Measurements from ENCODE around the gene TRIM59.

Gene TRIM59, protein sequence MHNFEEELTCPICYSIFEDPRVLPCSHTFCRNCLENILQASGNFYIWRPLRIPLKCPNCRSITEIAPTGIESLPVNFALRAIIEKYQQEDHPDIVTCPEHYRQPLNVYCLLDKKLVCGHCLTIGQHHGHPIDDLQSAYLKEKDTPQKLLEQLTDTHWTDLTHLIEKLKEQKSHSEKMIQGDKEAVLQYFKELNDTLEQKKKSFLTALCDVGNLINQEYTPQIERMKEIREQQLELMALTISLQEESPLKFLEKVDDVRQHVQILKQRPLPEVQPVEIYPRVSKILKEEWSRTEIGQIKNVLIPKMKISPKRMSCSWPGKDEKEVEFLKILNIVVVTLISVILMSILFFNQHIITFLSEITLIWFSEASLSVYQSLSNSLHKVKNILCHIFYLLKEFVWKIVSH
- total RNA-seq: 11.6 to 23.2 (median 12.1) reads per million in 3 donors

DNA sequence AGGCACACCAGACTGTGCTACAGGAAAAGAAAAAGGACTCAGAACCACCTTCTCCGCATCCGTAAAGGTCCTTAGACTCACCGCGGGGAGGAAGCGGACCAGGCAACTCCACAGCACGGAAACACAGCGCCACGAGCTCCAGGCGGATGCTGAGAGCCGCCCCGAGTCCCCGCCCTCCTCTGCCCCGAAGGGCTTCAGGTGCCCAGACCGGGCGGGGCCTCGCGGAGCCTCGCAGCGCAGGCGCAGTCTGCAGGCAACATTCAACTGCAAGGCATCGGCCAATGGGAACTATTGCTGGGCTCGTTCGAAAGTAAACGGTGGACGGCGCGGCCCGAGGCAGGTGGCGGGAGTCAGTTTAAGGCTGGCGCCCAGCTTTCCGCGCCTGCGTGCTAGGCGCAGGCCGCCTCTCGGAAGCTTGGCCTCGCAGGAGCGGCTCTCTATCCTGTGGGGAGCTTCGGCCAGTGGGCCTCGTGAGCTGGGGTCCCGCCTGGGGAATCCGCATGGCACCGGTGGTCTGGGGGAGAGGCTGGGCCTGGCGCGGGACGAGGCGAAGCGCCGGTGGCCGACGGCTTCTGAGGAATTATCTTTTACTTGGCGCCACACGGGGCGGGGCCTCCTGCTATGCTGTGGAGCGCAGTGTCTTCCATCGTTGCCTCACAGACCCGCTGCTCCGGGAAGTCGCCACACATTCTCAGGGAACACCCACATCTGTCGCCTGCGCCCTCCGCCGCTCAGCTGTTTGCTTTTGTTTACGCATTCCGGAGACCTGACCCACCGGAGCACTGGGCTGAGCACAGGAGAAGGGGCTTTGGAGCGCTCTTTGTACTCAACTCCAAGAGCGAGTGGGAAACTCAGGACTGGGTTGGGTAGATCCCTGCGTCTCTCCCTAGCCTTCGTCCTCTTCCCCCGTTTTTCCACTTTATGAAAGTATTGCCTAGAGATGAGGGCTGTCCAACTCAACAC is at the start of gene TRIM59:
Gene TRIM59 (minus strand): TSS at position 151 of the 963 bp plus-strand sequence. CDS start 10,603 bp downstream, outside the sequence.
- Histone ChIP-seq H3K9me3 (ENCODE audit: control insufficient read depth, low read length) (no peaks in the 10 kb centered on the region), H3K4me1 (ENCODE audit: control insufficient read depth, insufficient read depth, low read length, poor library complexity, severe bottlenecking) (peaks cover 9% of the 10 kb centered on the region), H3K36me3 (ENCODE audit: control insufficient read depth, insufficient read depth, low read length) (no peaks in the 10 kb centered on the region), H3K27me3 (replicated peaks; ENCODE audit: control insufficient read depth, insufficient read depth, low read length, poor library complexity, severe bottlenecking) (no peaks in the 10 kb centered on the region), H3K27ac (ENCODE audit: insufficient read depth, low read length, poor library complexity, severe bottlenecking) (peak within 1 kb of the TSS; percentile 76), H3K4me3 (ENCODE audit: insufficient read depth, low read depth, low read length, poor library complexity, severe bottlenecking) (peak within 1 kb of the TSS; percentile 79)
- DNase-seq: peak; percentile 93 to 97 (median 95)

DNA sequence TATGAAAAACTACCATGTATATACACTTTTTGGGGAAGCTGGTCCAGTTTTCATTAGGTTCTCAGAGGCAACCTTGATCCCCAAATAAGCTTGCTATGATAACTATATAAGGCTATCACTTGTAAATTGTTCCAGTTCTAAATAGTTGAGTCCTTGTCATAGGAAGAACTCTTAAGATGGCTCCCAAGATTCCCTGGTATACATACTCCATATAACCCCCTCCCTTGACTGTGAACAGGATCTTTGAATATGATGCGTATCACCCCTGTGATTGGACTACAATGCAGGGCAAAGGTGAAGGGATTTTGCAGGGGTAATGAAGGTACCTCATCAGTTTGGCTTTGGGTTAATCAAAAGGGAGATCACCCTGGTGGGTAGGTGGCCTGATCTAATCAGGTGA is 48.6 kb upstream of the TRIM59 start:
- Histone ChIP-seq H3K36me3 (ENCODE audit: control insufficient read depth, insufficient read depth, low read length) (peaks cover 10% of the 10 kb centered on the region), H3K4me3 (ENCODE audit: insufficient read depth, low read depth, low read length, poor library complexity, severe bottlenecking) (no peak overlapping the region), H3K27me3 (replicated peaks; ENCODE audit: control insufficient read depth, insufficient read depth, low read length, poor library complexity, severe bottlenecking) (no peaks in the 10 kb centered on the region), H3K4me1 (ENCODE audit: control insufficient read depth, insufficient read depth, low read length, poor library complexity, severe bottlenecking) (no peaks in the 10 kb centered on the region), H3K27ac (ENCODE audit: insufficient read depth, low read length, poor library complexity, severe bottlenecking) (no peak overlapping the region), H3K9me3 (ENCODE audit: control insufficient read depth, low read length) (no peaks in the 10 kb centered on the region)
- DNase-seq: no peak

DNA sequence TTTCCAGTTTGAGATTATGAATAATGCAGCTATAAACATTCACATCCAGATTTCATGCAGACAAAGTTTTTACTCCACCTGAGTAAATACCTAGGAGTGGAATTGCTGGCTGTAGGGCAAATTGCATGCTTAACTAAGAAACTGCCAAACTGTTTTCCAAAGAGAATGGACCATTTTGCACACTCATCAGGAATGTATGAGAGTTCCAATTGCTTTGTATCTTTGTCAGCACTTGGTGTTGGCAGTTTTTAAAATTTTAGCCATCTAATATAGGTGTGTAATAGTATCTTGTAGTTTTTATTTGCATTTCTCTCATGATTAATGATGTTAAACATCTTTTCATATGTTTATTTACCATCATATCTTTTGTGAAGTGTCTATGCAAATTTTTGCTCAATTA is 40.6 kb upstream of the TRIM59 start:
- H3K4me3 ChIP-seq (ENCODE audit: insufficient read depth, low read depth, low read length, poor library complexity, severe bottlenecking): no peak overlapping the region
- DNase-seq: no peak
- H3K4me1 ChIP-seq (ENCODE audit: control insufficient read depth, insufficient read depth, low read length, poor library complexity, severe bottlenecking): no peaks in the 10 kb centered on the region
- no peaks in the 10 kb centered on the region for H3K9me3 ChIP-seq (ENCODE audit: control insufficient read depth, low read length)
- no peaks in the 10 kb centered on the region for H3K36me3 ChIP-seq (ENCODE audit: control insufficient read depth, insufficient read depth, low read length)
- H3K27me3 ChIP-seq (replicated peaks; ENCODE audit: control insufficient read depth, insufficient read depth, low read length, poor library complexity, severe bottlenecking): no peaks in the 10 kb centered on the region
- H3K27ac ChIP-seq (ENCODE audit: insufficient read depth, low read length, poor library complexity, severe bottlenecking): no peak overlapping the region

DNA sequence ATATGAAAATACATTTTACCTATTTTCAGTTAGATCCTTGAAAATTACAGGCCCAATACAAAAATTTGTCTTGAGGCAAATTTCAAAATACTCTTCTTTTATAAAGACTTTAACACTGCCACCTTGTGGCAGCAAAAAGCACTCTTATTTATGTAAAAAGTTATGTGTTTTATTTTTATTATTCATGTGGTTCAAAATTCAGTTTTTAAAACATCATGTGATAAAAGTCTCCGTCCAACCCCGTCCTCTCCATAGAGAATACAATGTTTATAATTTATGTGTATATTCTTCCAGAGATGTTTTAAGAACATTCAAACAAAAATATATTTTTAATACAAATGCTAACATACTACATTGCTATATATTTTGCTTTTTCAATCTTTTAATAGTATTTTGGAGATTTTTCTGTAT is 36.9 kb upstream of the TRIM59 start:
- DNase-seq: no peak
- Histone ChIP-seq H3K27ac (ENCODE audit: insufficient read depth, low read length, poor library complexity, severe bottlenecking) (no peak overlapping the region), H3K27me3 (replicated peaks; ENCODE audit: control insufficient read depth, insufficient read depth, low read length, poor library complexity, severe bottlenecking) (no peaks in the 10 kb centered on the region), H3K4me3 (ENCODE audit: insufficient read depth, low read depth, low read length, poor library complexity, severe bottlenecking) (no peak overlapping the region), H3K36me3 (ENCODE audit: control insufficient read depth, insufficient read depth, low read length) (no peaks in the 10 kb centered on the region), H3K9me3 (ENCODE audit: control insufficient read depth, low read length) (no peaks in the 10 kb centered on the region), H3K4me1 (ENCODE audit: control insufficient read depth, insufficient read depth, low read length, poor library complexity, severe bottlenecking) (no peaks in the 10 kb centered on the region)

DNA sequence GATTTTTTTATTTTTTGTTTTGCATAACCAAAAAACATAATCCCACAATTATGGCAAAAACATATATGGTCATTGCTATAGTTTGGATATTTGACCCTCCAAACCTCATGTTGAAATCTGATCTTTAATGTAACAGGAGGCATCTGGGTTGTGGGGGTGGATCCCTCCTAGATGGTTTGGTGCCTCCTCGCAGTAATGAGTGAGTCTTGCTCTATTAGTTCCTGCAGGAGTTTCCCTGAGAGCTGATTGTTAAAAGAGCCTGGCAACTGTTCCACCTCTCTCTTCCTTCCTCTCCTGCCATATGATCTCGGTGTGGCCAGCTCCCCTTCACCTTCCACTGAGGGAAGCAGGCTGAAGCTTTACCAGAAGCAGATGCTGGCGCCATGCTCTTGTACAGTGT is 33.2 kb upstream of the TRIM59 start:
- no peak overlapping the region for H3K4me3 ChIP-seq (ENCODE audit: insufficient read depth, low read depth, low read length, poor library complexity, severe bottlenecking)
- no peaks in the 10 kb centered on the region for H3K4me1 ChIP-seq (ENCODE audit: control insufficient read depth, insufficient read depth, low read length, poor library complexity, severe bottlenecking)
- no peaks in the 10 kb centered on the region for H3K36me3 ChIP-seq (ENCODE audit: control insufficient read depth, insufficient read depth, low read length)
- no peaks in the 10 kb centered on the region for H3K9me3 ChIP-seq (ENCODE audit: control insufficient read depth, low read length)
- H3K27ac ChIP-seq (ENCODE audit: insufficient read depth, low read length, poor library complexity, severe bottlenecking): no peak overlapping the region
- no peak for DNase-seq
- H3K27me3 ChIP-seq (replicated peaks; ENCODE audit: control insufficient read depth, insufficient read depth, low read length, poor library complexity, severe bottlenecking): no peaks in the 10 kb centered on the region

DNA sequence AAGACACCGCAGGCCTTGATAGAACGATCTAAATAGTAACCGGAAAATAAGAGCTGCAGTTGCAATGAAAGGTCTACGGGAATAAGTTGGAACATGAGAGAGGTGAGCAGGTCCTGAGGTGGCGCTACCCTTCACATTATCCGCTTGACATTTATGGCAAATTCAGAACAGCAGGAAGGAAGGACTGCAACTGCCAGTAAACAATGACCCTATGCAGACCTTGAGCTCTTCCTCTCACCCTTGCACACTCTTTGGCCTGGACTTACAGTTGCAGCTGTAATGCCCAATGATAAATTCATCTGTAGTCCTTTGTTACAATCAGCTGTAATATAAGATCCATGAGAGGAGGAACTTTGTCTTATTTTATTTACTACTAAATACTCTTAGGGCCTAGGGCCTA is 32.3 kb upstream of the TRIM59 start:
- Histone ChIP-seq H3K27me3 (replicated peaks; ENCODE audit: control insufficient read depth, insufficient read depth, low read length, poor library complexity, severe bottlenecking) (no peaks in the 10 kb centered on the region), H3K36me3 (ENCODE audit: control insufficient read depth, insufficient read depth, low read length) (no peaks in the 10 kb centered on the region), H3K4me1 (ENCODE audit: control insufficient read depth, insufficient read depth, low read length, poor library complexity, severe bottlenecking) (no peaks in the 10 kb centered on the region), H3K4me3 (ENCODE audit: insufficient read depth, low read depth, low read length, poor library complexity, severe bottlenecking) (no peak overlapping the region), H3K27ac (ENCODE audit: insufficient read depth, low read length, poor library complexity, severe bottlenecking) (no peak overlapping the region), H3K9me3 (ENCODE audit: control insufficient read depth, low read length) (no peaks in the 10 kb centered on the region)
- no peak for DNase-seq

DNA sequence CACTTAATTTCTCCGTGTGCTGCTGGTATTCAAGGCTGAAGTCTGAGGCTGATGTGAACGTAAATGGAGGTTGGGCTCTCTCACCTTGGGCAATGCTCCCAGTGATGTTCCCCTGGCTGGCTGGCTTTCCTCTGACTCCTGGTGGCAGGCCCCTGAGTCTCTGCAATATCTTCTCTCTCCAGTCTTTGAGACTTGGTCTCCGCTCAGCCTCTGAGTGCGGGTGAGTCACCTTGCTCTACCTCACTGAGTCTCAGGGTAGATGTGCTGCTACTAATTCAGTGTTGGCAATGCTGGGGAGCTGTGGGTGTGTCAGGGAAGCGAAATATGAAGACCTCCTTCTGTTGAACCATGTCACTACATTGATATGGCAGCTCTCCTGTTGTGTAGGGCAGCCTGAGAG is 31.3 kb upstream of the TRIM59 start:
- DNase-seq: no peak
- H3K27ac ChIP-seq (ENCODE audit: insufficient read depth, low read length, poor library complexity, severe bottlenecking): no peak overlapping the region
- H3K9me3 ChIP-seq (ENCODE audit: control insufficient read depth, low read length): no peaks in the 10 kb centered on the region
- H3K4me1 ChIP-seq (ENCODE audit: control insufficient read depth, insufficient read depth, low read length, poor library complexity, severe bottlenecking): no peaks in the 10 kb centered on the region
- H3K27me3 ChIP-seq (replicated peaks; ENCODE audit: control insufficient read depth, insufficient read depth, low read length, poor library complexity, severe bottlenecking): no peaks in the 10 kb centered on the region
- H3K4me3 ChIP-seq (ENCODE audit: insufficient read depth, low read depth, low read length, poor library complexity, severe bottlenecking): no peak overlapping the region
- no peaks in the 10 kb centered on the region for H3K36me3 ChIP-seq (ENCODE audit: control insufficient read depth, insufficient read depth, low read length)

DNA sequence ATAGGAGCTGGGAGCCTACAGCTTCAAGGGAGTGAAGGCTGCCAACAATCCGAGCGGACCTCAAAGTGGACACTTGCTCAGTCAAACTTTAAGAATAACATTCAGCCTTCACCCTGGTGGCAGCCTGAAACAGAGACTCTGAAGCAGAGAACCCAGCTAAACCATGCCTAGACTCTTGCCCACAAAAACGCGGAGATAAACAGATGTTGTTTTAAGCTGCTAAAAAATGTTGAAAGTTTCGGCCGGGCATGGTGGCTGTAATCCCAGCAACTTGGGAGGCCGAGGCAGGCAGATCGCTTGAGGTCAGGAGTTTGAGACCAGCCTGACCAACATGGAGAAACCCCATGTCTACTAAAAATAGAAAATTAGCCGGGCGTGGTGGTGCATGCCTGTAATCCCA is 29.8 kb upstream of the TRIM59 start:
- no peak overlapping the region for H3K27ac ChIP-seq (ENCODE audit: insufficient read depth, low read length, poor library complexity, severe bottlenecking)
- H3K9me3 ChIP-seq (ENCODE audit: control insufficient read depth, low read length): no peaks in the 10 kb centered on the region
- DNase-seq: no peak
- H3K4me1 ChIP-seq (ENCODE audit: control insufficient read depth, insufficient read depth, low read length, poor library complexity, severe bottlenecking): no peaks in the 10 kb centered on the region
- no peaks in the 10 kb centered on the region for H3K27me3 ChIP-seq (replicated peaks; ENCODE audit: control insufficient read depth, insufficient read depth, low read length, poor library complexity, severe bottlenecking)
- H3K4me3 ChIP-seq (ENCODE audit: insufficient read depth, low read depth, low read length, poor library complexity, severe bottlenecking): no peak overlapping the region
- no peaks in the 10 kb centered on the region for H3K36me3 ChIP-seq (ENCODE audit: control insufficient read depth, insufficient read depth, low read length)

DNA sequence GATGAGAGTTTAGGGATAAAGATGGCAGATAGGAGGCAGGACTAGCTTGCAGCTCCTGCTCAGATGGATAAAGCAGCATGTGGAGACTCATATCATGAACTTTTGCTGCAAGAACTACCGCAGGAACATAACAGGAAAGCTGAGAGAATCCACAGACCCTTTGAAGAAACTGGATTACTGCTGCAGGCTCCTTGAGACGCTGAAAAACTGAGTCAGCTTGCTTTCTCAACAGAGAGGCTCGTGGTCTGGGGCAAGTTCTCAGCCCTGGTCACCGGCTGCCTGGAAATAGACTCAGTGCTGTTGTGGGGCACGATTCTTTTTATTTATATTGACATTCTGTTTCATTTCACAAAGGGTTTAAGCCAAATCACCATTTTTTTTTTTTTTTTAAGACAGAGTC is 28.8 kb upstream of the TRIM59 start:
- no peak for DNase-seq
- no peaks in the 10 kb centered on the region for H3K36me3 ChIP-seq (ENCODE audit: control insufficient read depth, insufficient read depth, low read length)
- H3K4me1 ChIP-seq (ENCODE audit: control insufficient read depth, insufficient read depth, low read length, poor library complexity, severe bottlenecking): no peaks in the 10 kb centered on the region
- no peak overlapping the region for H3K4me3 ChIP-seq (ENCODE audit: insufficient read depth, low read depth, low read length, poor library complexity, severe bottlenecking)
- no peak overlapping the region for H3K27ac ChIP-seq (ENCODE audit: insufficient read depth, low read length, poor library complexity, severe bottlenecking)
- H3K27me3 ChIP-seq (replicated peaks; ENCODE audit: control insufficient read depth, insufficient read depth, low read length, poor library complexity, severe bottlenecking): no peaks in the 10 kb centered on the region
- H3K9me3 ChIP-seq (ENCODE audit: control insufficient read depth, low read length): no peaks in the 10 kb centered on the region

DNA sequence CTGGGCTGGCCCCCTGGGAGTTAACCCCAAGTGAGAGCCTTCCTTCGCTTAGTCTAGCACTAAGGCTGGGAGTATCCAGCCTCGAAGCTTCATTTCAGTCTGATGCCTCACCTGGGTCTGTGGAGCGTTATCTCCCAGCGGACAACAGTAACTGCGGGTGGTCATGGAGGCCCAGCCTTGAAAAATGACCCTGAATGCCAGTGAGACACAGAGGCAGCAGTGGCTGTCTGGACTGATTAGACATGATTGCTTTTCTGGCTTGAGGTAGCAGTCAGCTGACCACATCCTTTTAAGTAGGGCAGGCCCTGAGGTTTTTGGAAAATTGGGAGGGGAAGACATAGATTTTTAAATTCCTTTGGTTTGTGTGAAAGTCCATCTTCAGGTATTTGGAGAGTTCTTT is 28.2 kb upstream of the TRIM59 start:
- Histone ChIP-seq H3K36me3 (ENCODE audit: control insufficient read depth, insufficient read depth, low read length) (no peaks in the 10 kb centered on the region), H3K4me1 (ENCODE audit: control insufficient read depth, insufficient read depth, low read length, poor library complexity, severe bottlenecking) (no peaks in the 10 kb centered on the region), H3K4me3 (ENCODE audit: insufficient read depth, low read depth, low read length, poor library complexity, severe bottlenecking) (no peak overlapping the region), H3K27ac (ENCODE audit: insufficient read depth, low read length, poor library complexity, severe bottlenecking) (no peak overlapping the region), H3K27me3 (replicated peaks; ENCODE audit: control insufficient read depth, insufficient read depth, low read length, poor library complexity, severe bottlenecking) (no peaks in the 10 kb centered on the region), H3K9me3 (ENCODE audit: control insufficient read depth, low read length) (no peaks in the 10 kb centered on the region)
- no peak for DNase-seq

All from effector memory CD4-positive, alpha-beta T cell (primary cell).